HUES48 (cell line): Measurements from ENCODE around the gene ZNG1C.
"Not testable (repeated sequence)": the region's sequence is repeated elsewhere in the genome, so short reads cannot be mapped to it uniquely, and the experiment has no call there.

Source experiments
- H3K27ac ChIP-seq: one replicate; pipeline ENCODE4 v1.7.0; 2013; ENCODE audit warnings: low read depth, low read length, inconsistent platforms
- H3K27me3 ChIP-seq: 2 replicates; pipeline ENCODE4 v1.6.1; 2013; ENCODE audit warnings: mild to moderate bottlenecking, low read length; ENCODE audit not compliant: control insufficient read depth, insufficient read depth
- H3K36me3 ChIP-seq: 2 replicates; pipeline ENCODE4 v1.6.1; 2013; ENCODE audit warnings: low read length; ENCODE audit not compliant: control insufficient read depth, insufficient read depth
- H3K4me1 ChIP-seq: 2 replicates; pipeline ENCODE4 v1.6.1; 2013; ENCODE audit warnings: mild to moderate bottlenecking, low read length; ENCODE audit not compliant: control insufficient read depth, insufficient read depth
- H3K4me3 ChIP-seq: 2 replicates; pipeline ENCODE4 v1.5.1; 2013; ENCODE audit warnings: mild to moderate bottlenecking, low read depth, low read length
- H3K9ac ChIP-seq: 2 replicates; pipeline ENCODE4 v1.6.1; 2013; ENCODE audit warnings: mild to moderate bottlenecking, low read depth, low read length, moderate library complexity
- H3K9me3 ChIP-seq: 2 replicates; pipeline ENCODE4 v1.6.1; 2013; ENCODE audit warnings: low read length; ENCODE audit not compliant: control insufficient read depth, insufficient read depth

ZNG1C gene

GRCh38 chr9:68343242-68343641 is 101.5 kb downstream of the ZNG1C start:
- not testable (repeated sequence) for H3K9ac ChIP-seq, H3K4me3 ChIP-seq, H3K27me3 ChIP-seq, H3K36me3 ChIP-seq, H3K9me3 ChIP-seq, H3K27ac ChIP-seq, H3K4me1 ChIP-seq

DNA sequence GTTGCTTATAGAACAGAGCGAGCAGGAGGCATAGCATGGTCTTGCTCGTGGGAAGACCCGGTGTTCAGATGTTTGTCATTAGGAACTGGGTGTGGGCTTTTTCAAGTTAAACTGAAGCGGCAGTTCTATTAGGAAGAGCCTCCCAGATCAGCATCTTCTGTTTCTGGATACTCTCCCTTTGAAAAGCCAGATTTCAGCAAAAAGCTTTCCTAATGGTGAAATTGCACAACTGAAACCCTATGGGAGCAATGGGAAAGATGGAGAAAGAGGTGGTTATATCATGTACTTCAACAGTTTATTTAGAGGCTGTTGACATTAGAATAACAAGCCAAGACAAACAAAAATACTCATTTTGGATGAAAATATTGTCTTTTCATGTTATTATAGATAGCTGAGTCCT is 102.2 kb downstream of the ZNG1C start:
- H3K4me3 ChIP-seq, H3K9ac ChIP-seq, H3K36me3 ChIP-seq, H3K27me3 ChIP-seq, H3K27ac ChIP-seq, H3K4me1 ChIP-seq, H3K9me3 ChIP-seq: not testable (repeated sequence)
